T-helper 2 cell treated with Interferon-gamma antibody and Interleukin-4, amounts not matched to agents 5 μg/mL and 100 μg/mL, for 36 hours (primary cell): ENCODE measurements around the gene CELF2.

ENCODE experiments used
- DNase-seq: peaks from one replicate; pipeline ENCODE4 v3.0.0; 2021; ENCODE audit warnings: low spot score
- H3K27ac Mint-ChIP-seq: one replicate; pipeline ENCODE4 v1.8.0; 2021; ENCODE audit warnings: mild to moderate bottlenecking, mixed read lengths
- H3K27me3 Mint-ChIP-seq: one replicate; pipeline ENCODE4 v1.8.0; 2021; ENCODE audit warnings: low read depth, mixed read lengths
- H3K36me3 Mint-ChIP-seq: one replicate; pipeline ENCODE4 v1.8.0; 2021; ENCODE audit warnings: low read depth, mixed read lengths
- H3K4me1 Mint-ChIP-seq: one replicate; pipeline ENCODE4 v1.8.0; 2021; ENCODE audit warnings: low read depth, mixed read lengths
- H3K4me3 Mint-ChIP-seq: one replicate; pipeline ENCODE4 v1.8.0; 2022; ENCODE audit warnings: mild to moderate bottlenecking, moderate library complexity, mixed read lengths
- H3K9me3 Mint-ChIP-seq: one replicate; pipeline ENCODE4 v1.8.0; 2021; ENCODE audit warnings: mixed read lengths

The CELF2 gene

DNA sequence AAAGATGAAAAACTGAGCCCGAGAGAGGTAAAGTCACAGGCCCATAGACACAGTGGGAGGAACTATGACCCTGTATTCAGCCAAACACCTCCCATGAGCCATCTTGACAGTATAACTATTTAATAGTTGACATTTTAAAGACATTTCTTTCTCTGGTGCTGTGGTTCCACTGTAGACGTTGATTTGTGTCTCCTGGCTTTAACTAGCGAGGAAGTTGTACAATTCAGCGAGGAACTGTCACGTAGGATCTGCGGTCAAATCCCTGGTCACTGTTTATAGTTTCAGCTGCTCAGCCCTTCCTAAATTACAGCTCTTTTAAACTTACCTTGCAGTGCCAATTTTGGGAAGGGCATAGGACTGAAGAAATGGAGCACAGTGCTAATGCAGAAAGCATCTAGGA is 7.1 kb upstream of the CELF2 start:
- DNase-seq = no peak
- Mint-ChIP-seq H3K36me3 (no peaks in the 10 kb centered on the region), H3K27me3 (peaks cover 83% of the 10 kb centered on the region), H3K27ac (no peak overlapping the region), H3K4me1 (peaks cover 11% of the 10 kb centered on the region), H3K4me3 (no peak overlapping the region), H3K9me3 (no peaks in the 10 kb centered on the region)

DNA sequence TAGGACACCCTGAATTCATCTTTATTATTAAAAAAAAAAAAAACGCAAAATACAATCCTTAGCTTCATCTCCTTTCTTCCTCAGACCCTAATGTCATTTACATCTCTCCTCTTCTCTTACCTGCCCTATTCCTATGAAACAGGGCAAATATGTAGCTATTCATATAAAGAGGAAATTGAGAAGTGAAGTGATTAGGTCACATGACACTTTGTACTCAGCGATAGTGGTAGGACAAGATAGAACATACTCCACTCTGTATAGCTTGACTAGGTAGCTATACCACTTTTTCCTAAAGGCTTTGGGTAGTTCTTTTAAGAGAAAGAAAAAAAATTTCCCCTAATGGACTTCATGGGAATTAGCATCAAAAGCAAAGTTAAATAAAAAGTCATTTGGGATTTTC is 6.2 kb upstream of the CELF2 start:
- no peak for DNase-seq
- peaks cover 83% of the 10 kb centered on the region for H3K27me3 Mint-ChIP-seq
- peaks cover 11% of the 10 kb centered on the region for H3K4me1 Mint-ChIP-seq
- H3K36me3 Mint-ChIP-seq = no peaks in the 10 kb centered on the region
- no peak overlapping the region for H3K27ac Mint-ChIP-seq
- no peak overlapping the region for H3K4me3 Mint-ChIP-seq
- no peaks in the 10 kb centered on the region for H3K9me3 Mint-ChIP-seq

GRCh38 chr10:11011984-11012383 is 5.7 kb upstream of the CELF2 start:
- Mint-ChIP-seq H3K4me1 (peaks cover 11% of the 10 kb centered on the region), H3K36me3 (no peaks in the 10 kb centered on the region), H3K9me3 (no peaks in the 10 kb centered on the region), H3K27ac (no peak overlapping the region), H3K27me3 (peaks cover 83% of the 10 kb centered on the region), H3K4me3 (no peak overlapping the region)
- no peak for DNase-seq

DNA sequence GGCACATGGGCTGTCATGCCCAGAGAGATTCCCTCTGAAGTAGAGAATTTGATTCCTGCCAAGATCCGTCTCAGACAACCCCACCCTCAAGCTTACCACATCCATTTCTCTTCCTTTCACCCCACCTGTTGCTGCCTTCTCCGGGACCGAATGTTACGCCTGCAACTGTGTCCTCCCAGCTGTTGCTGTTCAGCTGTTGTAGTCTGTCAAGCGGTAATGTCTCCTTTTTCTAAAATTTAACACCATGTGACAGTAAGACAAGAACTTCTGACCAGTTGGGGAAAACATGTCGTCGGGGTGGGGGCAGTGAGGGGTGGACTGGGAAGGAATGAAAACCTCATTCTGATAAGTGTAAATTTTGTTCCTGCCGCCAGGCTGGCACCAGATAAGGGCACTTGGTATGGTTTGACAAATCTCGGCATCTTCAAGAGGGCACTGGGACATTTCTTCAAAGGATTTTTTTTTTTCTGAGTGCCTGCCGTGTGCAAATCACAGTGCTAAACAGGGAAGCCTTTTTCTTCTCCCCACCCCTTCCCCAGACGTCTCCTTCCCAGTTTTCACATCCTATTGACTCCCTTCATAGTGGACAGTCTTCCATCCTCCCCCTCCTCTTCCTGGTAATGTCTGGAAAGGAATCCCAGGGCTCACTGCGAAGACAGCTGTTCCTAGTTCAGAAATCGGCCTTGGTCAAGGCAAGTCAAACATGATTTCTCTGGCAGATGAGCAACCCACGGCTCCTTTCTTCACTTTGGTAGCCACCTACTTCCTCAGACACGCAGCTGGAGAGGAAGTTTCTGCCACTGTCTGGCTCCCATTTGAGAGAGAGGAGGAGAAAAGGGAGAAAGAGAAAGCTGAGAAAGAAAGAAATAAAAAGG is 5.0 kb upstream of the CELF2 start:
- H3K4me1 Mint-ChIP-seq = peaks cover 11% of the 10 kb centered on the region
- H3K4me3 Mint-ChIP-seq = no peak overlapping the region
- no peak for DNase-seq
- H3K27me3 Mint-ChIP-seq = peaks cover 86% of the 10 kb centered on the region
- no peaks in the 10 kb centered on the region for H3K36me3 Mint-ChIP-seq
- H3K27ac Mint-ChIP-seq = no peak overlapping the region
- no peaks in the 10 kb centered on the region for H3K9me3 Mint-ChIP-seq

DNA sequence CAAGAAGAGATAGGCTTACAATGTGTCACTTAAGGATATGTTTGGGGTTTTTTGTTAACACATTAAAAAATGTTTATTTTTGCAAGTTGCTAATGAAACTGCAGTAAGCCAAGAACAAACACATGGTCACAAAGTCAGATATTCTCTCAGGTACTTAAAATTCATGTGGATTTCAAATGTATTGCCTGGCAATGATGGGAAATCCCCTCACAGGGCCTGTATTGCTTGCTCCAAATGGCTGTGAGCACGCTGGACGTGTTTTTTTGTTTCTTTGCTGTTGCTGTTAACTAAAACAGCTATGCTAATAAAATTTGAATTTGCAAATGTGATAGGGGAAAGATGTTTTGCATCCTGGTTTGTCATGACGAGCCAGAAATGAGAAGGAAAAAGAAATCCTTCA is 3.8 kb upstream of the CELF2 start:
- no peak for DNase-seq
- H3K36me3 Mint-ChIP-seq = no peaks in the 10 kb centered on the region
- no peak overlapping the region for H3K27ac Mint-ChIP-seq
- H3K4me1 Mint-ChIP-seq = peaks cover 13% of the 10 kb centered on the region
- peaks cover 78% of the 10 kb centered on the region for H3K27me3 Mint-ChIP-seq
- H3K4me3 Mint-ChIP-seq = no peak overlapping the region
- no peaks in the 10 kb centered on the region for H3K9me3 Mint-ChIP-seq

- H3K36me3 Mint-ChIP-seq = no peaks in the 10 kb centered on the region
- H3K9me3 Mint-ChIP-seq = no peaks in the 10 kb centered on the region
- no peak overlapping the region for H3K27ac Mint-ChIP-seq
- H3K27me3 Mint-ChIP-seq = peaks cover 83% of the 10 kb centered on the region
- no peak overlapping the region for H3K4me3 Mint-ChIP-seq
- DNase-seq = no peak
- H3K4me1 Mint-ChIP-seq = peaks cover 14% of the 10 kb centered on the region
Observed at GRCh38 chr10:11014671-11015445, 2.8 kb upstream of the CELF2 start.

DNA sequence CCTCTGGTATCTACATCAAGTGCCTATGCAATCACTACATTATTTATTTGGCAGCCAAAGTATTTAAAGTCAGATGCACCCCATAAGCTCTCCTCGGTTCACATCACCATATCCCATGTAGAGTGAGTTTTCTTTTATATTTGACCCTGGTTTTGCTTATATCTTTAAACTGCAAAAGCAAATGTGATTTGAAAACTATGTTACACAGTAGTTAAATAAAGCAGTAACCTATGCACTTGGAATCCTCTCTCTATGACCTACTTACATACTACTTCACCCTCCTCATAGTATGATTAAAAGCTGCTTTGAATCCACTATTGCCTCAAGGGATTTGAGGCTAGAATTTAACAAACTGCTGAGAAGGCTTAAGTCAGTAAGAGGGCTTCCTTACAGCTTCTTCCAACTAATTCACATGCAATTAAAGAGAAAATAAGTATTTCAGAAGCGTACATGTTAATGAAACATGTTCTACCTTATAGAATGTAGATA is 2.2 kb upstream of the CELF2 start:
- peaks cover 13% of the 10 kb centered on the region for H3K4me1 Mint-ChIP-seq
- peaks cover 84% of the 10 kb centered on the region for H3K27me3 Mint-ChIP-seq
- no peaks in the 10 kb centered on the region for H3K9me3 Mint-ChIP-seq
- H3K4me3 Mint-ChIP-seq = no peak overlapping the region
- no peak overlapping the region for H3K27ac Mint-ChIP-seq
- no peaks in the 10 kb centered on the region for H3K36me3 Mint-ChIP-seq
- no peak for DNase-seq

DNA sequence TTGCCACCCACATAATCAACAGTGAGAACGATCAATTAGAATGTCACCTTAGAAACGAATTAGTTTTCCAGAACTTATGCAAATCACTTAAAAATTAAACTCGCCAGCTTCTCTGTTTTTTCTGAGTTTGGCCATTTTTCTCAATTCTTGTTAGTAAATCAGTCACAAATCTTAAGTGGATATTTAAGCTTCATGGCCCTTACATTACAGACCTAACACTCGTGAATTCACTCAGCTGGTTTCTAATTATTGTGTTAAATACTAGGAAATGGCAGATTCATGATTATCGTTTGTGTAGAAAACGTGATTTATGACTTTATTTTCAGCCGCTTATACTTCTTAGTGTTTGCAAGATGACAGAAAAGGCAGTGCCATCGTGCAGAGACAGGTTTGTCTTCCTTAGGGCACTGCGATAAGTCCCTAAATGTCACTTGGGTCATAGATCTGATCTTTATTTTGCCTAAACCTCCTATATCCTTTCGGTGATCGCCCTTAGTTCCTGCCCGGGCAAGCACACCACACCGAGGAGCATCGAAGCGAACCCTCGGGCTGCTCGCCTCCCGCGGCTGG is 587 bp upstream of the CELF2 start:
- H3K36me3 Mint-ChIP-seq = no peaks in the 10 kb centered on the region
- H3K9me3 Mint-ChIP-seq = no peaks in the 10 kb centered on the region
- H3K27me3 Mint-ChIP-seq = peaks cover 86% of the 10 kb centered on the region
- H3K27ac Mint-ChIP-seq = no peak overlapping the region
- peak overlapping the region; percentile 58 for H3K4me3 Mint-ChIP-seq
- H3K4me1 Mint-ChIP-seq = peaks cover 13% of the 10 kb centered on the region
- no peak for DNase-seq

GRCh38 chr10:11018432-11018841 is 765 bp downstream of the CELF2 start:
- H3K36me3 Mint-ChIP-seq = no peaks in the 10 kb centered on the region
- DNase-seq = no peak
- H3K4me3 Mint-ChIP-seq = peak overlapping the region; percentile 74
- H3K9me3 Mint-ChIP-seq = no peaks in the 10 kb centered on the region
- peaks cover 6% of the 10 kb centered on the region for H3K4me1 Mint-ChIP-seq
- peaks cover 86% of the 10 kb centered on the region for H3K27me3 Mint-ChIP-seq
- no peak overlapping the region for H3K27ac Mint-ChIP-seq

GRCh38 chr10:11018855-11019631 is 1.4 kb downstream of the CELF2 start:
- Mint-ChIP-seq H3K36me3 (no peaks in the 10 kb centered on the region), H3K27me3 (peaks cover 84% of the 10 kb centered on the region), H3K9me3 (no peaks in the 10 kb centered on the region), H3K27ac (no peak overlapping the region), H3K4me1 (peaks cover 6% of the 10 kb centered on the region), H3K4me3 (peak overlapping the region; percentile 74)
- DNase-seq = no peak

- Mint-ChIP-seq H3K4me3 (peak overlapping the region; percentile 34), H3K9me3 (no peaks in the 10 kb centered on the region), H3K4me1 (peaks cover 6% of the 10 kb centered on the region), H3K27ac (no peak overlapping the region), H3K27me3 (peaks cover 78% of the 10 kb centered on the region), H3K36me3 (no peaks in the 10 kb centered on the region)
- DNase-seq = no peak
Observed at GRCh38 chr10:11019724-11020547, 2.3 kb downstream of the CELF2 start.

DNA sequence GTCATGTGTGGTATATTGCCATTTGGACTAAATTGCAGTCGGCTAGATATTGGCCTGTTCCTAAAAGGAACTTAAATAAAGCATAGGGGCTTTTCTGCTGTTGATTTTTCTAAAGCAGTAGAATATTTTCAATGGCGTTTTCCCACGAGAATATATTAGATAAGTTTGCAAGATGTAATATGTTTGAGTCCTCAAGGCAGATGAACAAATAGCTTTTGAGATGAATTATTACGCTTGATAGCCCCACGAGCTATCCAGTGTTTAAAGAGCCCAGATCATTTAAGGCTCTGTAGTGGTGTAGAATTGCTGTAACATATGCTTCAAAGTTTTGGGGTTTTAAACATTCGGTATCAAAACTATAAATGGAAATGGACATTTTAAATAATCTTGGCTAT is 2.9 kb downstream of the CELF2 start:
- no peak overlapping the region for H3K4me3 Mint-ChIP-seq
- peaks cover 6% of the 10 kb centered on the region for H3K4me1 Mint-ChIP-seq
- no peaks in the 10 kb centered on the region for H3K9me3 Mint-ChIP-seq
- no peak overlapping the region for H3K27ac Mint-ChIP-seq
- H3K36me3 Mint-ChIP-seq = no peaks in the 10 kb centered on the region
- peaks cover 74% of the 10 kb centered on the region for H3K27me3 Mint-ChIP-seq
- no peak for DNase-seq

- no peak for DNase-seq
- H3K36me3 Mint-ChIP-seq = no peaks in the 10 kb centered on the region
- no peaks in the 10 kb centered on the region for H3K9me3 Mint-ChIP-seq
- no peak overlapping the region for H3K27ac Mint-ChIP-seq
- H3K27me3 Mint-ChIP-seq = peaks cover 57% of the 10 kb centered on the region
- peaks cover 6% of the 10 kb centered on the region for H3K4me1 Mint-ChIP-seq
- no peak overlapping the region for H3K4me3 Mint-ChIP-seq
Observed at GRCh38 chr10:11022213-11022612, 4.5 kb downstream of the CELF2 start.
